WTC11 (cell line): ENCODE results near the gene EML4. TPM values are rescaled to one million over a fixed set of nuclear protein-coding genes. Genes with fewer than 3 reads are reported as not detected.

Source experiments
- ATAC-seq: fragments of 200-7000 bp; cut with Tn5 transposase; 2 replicates; pipeline ENCODE4 v1.10.0; 2021; ENCODE audit warnings: mild to moderate bottlenecking, moderate library complexity
- CTCF ChIA-PET: fragments of 300-600 bp; sonication (Branson Sonifier 250); formaldehyde crosslinking; loops from one replicate; lab custom pipeline; 2021; ENCODE audit warnings: antibody characterized with exemption; lab: Charles Lee
- POLR2A ChIA-PET: fragments of 350-600 bp; sonication (Branson Sonifier 250); formaldehyde crosslinking; loops from one replicate; lab custom pipeline; 2021; ENCODE audit warnings: antibody characterized with exemption; lab: Charles Lee
- DNase-seq: peaks from one replicate; pipeline ENCODE4 v3.0.0; 2021; ENCODE audit warnings: low spot score
- H3K27ac Mint-ChIP-seq: 2 replicates; pipeline ENCODE4 v1.8.0; 2021; ENCODE audit warnings: mixed read lengths
- H3K27me3 Mint-ChIP-seq: 2 replicates; pipeline ENCODE4 v1.8.0; 2021; ENCODE audit warnings: low read depth, mild to moderate bottlenecking, moderate library complexity, mixed read lengths
- H3K36me3 Mint-ChIP-seq: 2 replicates; pipeline ENCODE4 v1.8.0; 2021; ENCODE audit warnings: mixed read lengths
- H3K4me1 Mint-ChIP-seq: 2 replicates; pipeline ENCODE4 v1.8.0; 2022; ENCODE audit warnings: mixed read lengths
- H3K4me3 Mint-ChIP-seq: 2 replicates; pipeline ENCODE4 v1.8.0; 2021; ENCODE audit warnings: mild to moderate bottlenecking, moderate library complexity, mixed read lengths
- H3K9me3 Mint-ChIP-seq: 2 replicates; pipeline ENCODE4 v1.8.0; 2021; ENCODE audit warnings: mixed read lengths
- ATF6 ChIP-seq: sonication (generic); formaldehyde crosslinking; IDR thresholded peaks from 2 replicates; pipeline ENCODE4 v1.8.1; 2023; ENCODE audit warnings: mild to moderate bottlenecking, missing genetic modification reagents
- EMX1 ChIP-seq: fragments of 250-450 bp; sonication (Bioruptor Pico); IDR thresholded peaks from 2 replicates; pipeline ENCODE4 v1.8.0; 2021; ENCODE audit warnings: mild to moderate bottlenecking
- FOXP1 ChIP-seq: sonication (generic); formaldehyde crosslinking; IDR thresholded peaks from 2 replicates; pipeline ENCODE4 v1.8.0; 2022; ENCODE audit warnings: missing genetic modification reagents, mild to moderate bottlenecking, moderate library complexity, borderline replicate concordance
- GTF2I ChIP-seq: fragments of 250-450 bp; sonication (Bioruptor Pico); conservative IDR thresholded peaks from 2 replicates; pipeline ENCODE4 v1.4.0; 2021; ENCODE audit warnings: mild to moderate bottlenecking
- HMGXB4 ChIP-seq: sonication (generic); formaldehyde crosslinking; IDR thresholded peaks from 2 replicates; pipeline ENCODE4 v1.8.1; 2023; ENCODE audit warnings: mild to moderate bottlenecking, moderate library complexity, missing genetic modification reagents
- NFYB ChIP-seq: sonication (generic); formaldehyde crosslinking; conservative IDR thresholded peaks from 2 replicates; pipeline ENCODE4 v1.8.0; 2022; ENCODE audit warnings: low read depth, missing genetic modification reagents
- ZBTB21 ChIP-seq: sonication (generic); formaldehyde crosslinking; IDR thresholded peaks from 2 replicates; pipeline ENCODE4 v1.8.1; 2023; ENCODE audit warnings: mild to moderate bottlenecking, missing genetic modification reagents, borderline replicate concordance
- ZBTB43 ChIP-seq: sonication (generic); formaldehyde crosslinking; IDR thresholded peaks from 2 replicates; pipeline ENCODE4 v1.8.1; 2023; ENCODE audit warnings: mild to moderate bottlenecking, missing genetic modification reagents
- ZNF671 ChIP-seq: fragments of 250-450 bp; sonication (Bioruptor Pico); IDR thresholded peaks from 2 replicates; pipeline ENCODE4 v1.8.0; 2021; ENCODE audit warnings: mild to moderate bottlenecking
- total RNA-seq: library from RNA; stranded (reverse); gene quantifications from 3 replicates; pipeline ENCODE4 v1.2.3, GENCODE V29; 2021

Gene EML4
- total RNA-seq, 1 experiment from 2014 or later, result 89.9 TPM

- peak; percentile 66 for ATAC-seq
- H3K27ac Mint-ChIP-seq, result no peak overlapping the region
Observed at GRCh38 chr2:42368817-42369531, 199.8 kb downstream of the EML4 start.

GRCh38 chr2:42369532-42370229 is 200.5 kb downstream of the EML4 start:
- ChIA-PET CTCF (interaction anchor here (0.9 kb wide), 1 partner anchor 16 kb away, joined by 3 read pairs; no protein-coding TSS in a partner anchor), POLR2A (no interaction called here)
- no peaks in the 10 kb centered on the region for H3K9me3 Mint-ChIP-seq
- DNase-seq, result no peak
- no peak overlapping the region for H3K4me3 Mint-ChIP-seq
- H3K27me3 Mint-ChIP-seq, result no peaks in the 10 kb centered on the region
- peak overlapping the region; percentile 73 for H3K27ac Mint-ChIP-seq
- peaks cover 8% of the 10 kb centered on the region; the same call in 1 of the 2 replicates for H3K4me1 Mint-ChIP-seq
- no peak for ATAC-seq
- TF ChIP-seq HMGXB4 (CRISPR knock-in tag) (no peak), ZBTB43 (CRISPR knock-in tag) (no peak), ZNF671 (no peak), ZBTB21 (no peak), GTF2I (CRISPR knock-in tag) (no peak)
- no peaks in the 10 kb centered on the region for H3K36me3 Mint-ChIP-seq

More at GRCh38 chr2:42368817-42369531, 199.8 kb downstream of the EML4 start:
- H3K4me1 Mint-ChIP-seq, result peaks cover 8% of the 10 kb centered on the region; the same call in 1 of the 2 replicates
- TF ChIP-seq FOXP1 (CRISPR knock-in tag), result no peak
- H3K9me3 Mint-ChIP-seq, result no peaks in the 10 kb centered on the region
- no peak overlapping the region for H3K4me3 Mint-ChIP-seq
- H3K27me3 Mint-ChIP-seq, result no peaks in the 10 kb centered on the region
- CTCF ChIA-PET, result interaction anchor here (0.5 to 0.9 kb wide), 3 partner anchors 16 to 294 kb away, joined by 3 to 4 read pairs (median 3); no protein-coding TSS in a partner anchor
- POLR2A ChIA-PET, result no interaction called here
- no peaks in the 10 kb centered on the region for H3K36me3 Mint-ChIP-seq
- DNase-seq, result no peak

- DNase-seq (no peak), ATAC-seq (no peak)
- TF ChIP-seq EMX1 (CRISPR knock-in tag) (no peak), ATF6 (no peak), NFYB (CRISPR knock-in tag) (no peak)
- Mint-ChIP-seq H3K4me1 (peaks cover 8% of the 10 kb centered on the region; the same call in 1 of the 2 replicates), H3K27me3 (no peaks in the 10 kb centered on the region), H3K4me3 (no peak overlapping the region), H3K27ac (peak overlapping the region; percentile 84; the same call in 1 of the 2 replicates), H3K36me3 (no peaks in the 10 kb centered on the region), H3K9me3 (no peaks in the 10 kb centered on the region)
- ChIA-PET CTCF (interaction anchor here (0.9 kb wide), 1 partner anchor 14 kb away, joined by 3 read pairs; no protein-coding TSS in a partner anchor), POLR2A (no interaction called here)
Observed at GRCh38 chr2:42371611-42372473, 202.7 kb downstream of the EML4 start.
